ENCODE data around the gene MESD.

GRCh38 chr15:81011593-81011992 is 22.0 kb upstream of the MESD start:
- TF ChIP-seq CTCF (conservative IDR thresholded peaks at IDR 0.05; ENCODE audit: low read depth, low read length) (no peak), MXI1 (IDR thresholded peaks at IDR 0.05; ENCODE audit: borderline replicate concordance, low read depth, low read length) (no peak), SMC3 (IDR thresholded peaks at IDR 0.05; ENCODE audit: low read depth, low read length) (no peak), ELK1 (IDR thresholded peaks at IDR 0.05; ENCODE audit: borderline replicate concordance, low read depth, low read length) (no peak), POLR2A (IDR thresholded peaks at IDR 0.05; ENCODE audit: low read depth, low read length) (no peak), USF2 (IDR thresholded peaks at IDR 0.05; ENCODE audit: low read depth, low read length) (no peak), CHD1 (IDR thresholded peaks at IDR 0.05; ENCODE audit: low read depth, low read length) (no peak), RAD21 (IDR thresholded peaks at IDR 0.05; ENCODE audit: low read length) (no peak), RCOR1 (IDR thresholded peaks at IDR 0.05; ENCODE audit: insufficient replicate concordance, low read length) (no peak), MAFK (IDR thresholded peaks at IDR 0.05; ENCODE audit: low read depth, low read length) (no peak), BHLHE40 (IDR thresholded peaks at IDR 0.05; ENCODE audit: low read depth, low read length) (no peak), RFX5 (IDR thresholded peaks at IDR 0.05; ENCODE audit: low read depth, low read length) (no peak)

All from IMR-90 (cell line).